ENCODE results near the gene PDRG1. TPM values are rescaled to one million over a fixed set of nuclear protein-coding genes. Genes with fewer than 3 reads are reported as not detected.

The PDRG1 gene
- total RNA-seq, 1 donor: 2.2 TPM

DNA sequence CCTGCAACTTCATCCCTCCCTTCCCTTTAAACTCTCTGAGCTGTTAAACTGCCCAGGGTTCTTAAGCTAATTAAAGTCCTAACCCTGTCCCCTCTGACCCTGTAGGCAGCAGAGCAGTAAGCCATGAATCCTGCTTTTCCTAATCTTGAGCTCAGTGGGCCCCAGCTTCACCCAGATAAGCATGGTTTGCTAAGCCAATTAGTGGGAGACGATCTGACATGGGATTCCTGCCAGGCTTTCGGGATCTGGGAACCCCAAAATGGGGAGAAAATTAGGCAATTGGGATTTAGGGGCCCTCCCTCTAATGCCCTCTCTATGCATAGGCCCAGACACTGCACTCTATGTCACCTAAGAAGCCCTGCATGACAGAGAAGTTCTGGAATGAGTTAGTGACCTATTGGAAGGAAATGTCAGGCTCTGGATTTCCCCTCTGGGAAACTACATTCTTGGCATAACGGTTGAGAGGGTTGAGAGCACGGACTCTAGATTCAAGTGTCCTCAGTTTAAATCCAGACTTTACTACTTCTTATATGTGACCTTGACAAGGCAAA is 20.7 kb upstream of the PDRG1 start:
- Histone ChIP-seq H3K27me3 (ENCODE audit: insufficient read depth, low read length) (peaks cover 30% of the 10 kb centered on the region), H3K4me2 (ENCODE audit: insufficient read depth, low read length) (no peak overlapping the region), H2AFZ (ENCODE audit: low read length) (no peak overlapping the region), H3K27ac (ENCODE audit: low read depth, low read length) (no peak overlapping the region), H3K36me3 (ENCODE audit: insufficient read depth, low read length) (no peaks in the 10 kb centered on the region), H3K9me3 (ENCODE audit: low read depth, low read length) (no peaks in the 10 kb centered on the region), H3K79me2 (ENCODE audit: insufficient read depth, low read length) (no peaks in the 10 kb centered on the region), H4K20me1 (ENCODE audit: insufficient read depth, low read length) (no peaks in the 10 kb centered on the region), H3K4me3 (ENCODE audit: insufficient read depth, low read length) (no peak overlapping the region), H3K4me1 (ENCODE audit: insufficient read depth, low read length) (no peaks in the 10 kb centered on the region)
- TF ChIP-seq, protein P1, sequence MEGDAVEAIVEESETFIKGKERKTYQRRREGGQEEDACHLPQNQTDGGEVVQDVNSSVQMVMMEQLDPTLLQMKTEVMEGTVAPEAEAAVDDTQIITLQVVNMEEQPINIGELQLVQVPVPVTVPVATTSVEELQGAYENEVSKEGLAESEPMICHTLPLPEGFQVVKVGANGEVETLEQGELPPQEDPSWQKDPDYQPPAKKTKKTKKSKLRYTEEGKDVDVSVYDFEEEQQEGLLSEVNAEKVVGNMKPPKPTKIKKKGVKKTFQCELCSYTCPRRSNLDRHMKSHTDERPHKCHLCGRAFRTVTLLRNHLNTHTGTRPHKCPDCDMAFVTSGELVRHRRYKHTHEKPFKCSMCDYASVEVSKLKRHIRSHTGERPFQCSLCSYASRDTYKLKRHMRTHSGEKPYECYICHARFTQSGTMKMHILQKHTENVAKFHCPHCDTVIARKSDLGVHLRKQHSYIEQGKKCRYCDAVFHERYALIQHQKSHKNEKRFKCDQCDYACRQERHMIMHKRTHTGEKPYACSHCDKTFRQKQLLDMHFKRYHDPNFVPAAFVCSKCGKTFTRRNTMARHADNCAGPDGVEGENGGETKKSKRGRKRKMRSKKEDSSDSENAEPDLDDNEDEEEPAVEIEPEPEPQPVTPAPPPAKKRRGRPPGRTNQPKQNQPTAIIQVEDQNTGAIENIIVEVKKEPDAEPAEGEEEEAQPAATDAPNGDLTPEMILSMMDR (IDR thresholded peaks at IDR 0.05; ENCODE audit: extremely low read depth, low read depth, low read length): no peak
- DNase-seq (ENCODE audit: insufficient read length, low spot score, missing footprints): no peak

DNA sequence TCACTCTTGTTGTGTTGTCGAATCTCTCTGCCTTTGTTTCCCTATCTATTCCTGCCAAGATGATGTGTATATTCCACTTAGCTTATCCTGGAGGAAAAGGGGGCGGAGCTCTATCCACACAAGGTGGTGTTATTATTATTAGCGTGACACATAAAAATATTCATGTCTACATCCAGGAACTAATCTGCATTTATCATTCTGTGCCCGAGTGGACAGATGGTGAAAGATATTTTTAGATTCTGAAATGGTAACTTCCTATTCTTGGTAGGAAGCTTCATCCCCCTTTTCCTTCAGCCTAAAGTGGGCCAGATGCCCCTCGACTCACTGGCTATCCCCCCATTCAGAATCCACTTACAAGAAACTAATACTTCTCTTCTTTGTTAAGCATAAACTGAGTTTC is 18.1 kb upstream of the PDRG1 start:
- TF ChIP-seq, protein P1 (IDR thresholded peaks at IDR 0.05; ENCODE audit: extremely low read depth, low read depth, low read length): no peak

DNA sequence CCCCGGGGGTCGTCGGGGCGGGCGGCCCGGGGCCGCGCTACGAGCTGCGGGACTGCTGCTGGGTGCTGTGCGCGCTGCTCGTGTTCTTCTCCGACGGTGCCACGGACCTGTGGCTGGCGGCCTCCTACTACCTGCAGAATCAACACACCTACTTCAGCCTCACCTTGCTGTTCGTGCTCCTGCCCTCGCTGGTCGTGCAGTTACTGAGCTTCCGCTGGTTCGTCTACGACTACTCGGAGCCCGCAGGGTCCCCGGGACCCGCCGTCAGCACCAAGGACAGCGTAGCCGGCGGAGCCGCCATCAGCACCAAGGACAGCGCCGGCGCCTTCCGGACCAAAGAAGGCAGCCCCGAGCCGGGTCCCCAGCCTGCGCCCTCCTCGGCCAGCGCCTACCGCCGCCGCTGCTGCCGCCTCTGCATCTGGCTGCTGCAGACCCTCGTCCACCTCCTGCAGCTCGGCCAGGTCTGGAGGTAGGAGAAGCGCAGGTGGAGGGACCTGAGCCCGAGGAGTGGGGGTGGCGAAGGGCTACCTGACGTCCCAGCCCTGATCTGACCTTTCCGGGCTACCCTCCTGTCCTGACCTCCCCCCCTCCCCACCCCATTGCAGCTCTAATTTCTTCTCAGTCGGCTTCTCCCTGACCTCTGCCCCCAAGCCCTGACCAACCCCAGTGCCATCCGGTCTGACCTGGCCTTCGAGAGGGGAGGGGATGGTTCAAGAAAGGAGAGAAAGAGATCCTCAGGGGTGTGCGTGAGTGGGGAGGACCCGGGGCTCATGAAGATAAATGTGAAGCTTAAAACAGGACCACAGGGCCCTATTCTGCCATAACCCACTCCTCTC is 16.7 kb upstream of the PDRG1 start:
- peak; percentile 98 for DNase-seq (ENCODE audit: insufficient read length, low spot score, missing footprints)
- Histone ChIP-seq H4K20me1 (ENCODE audit: insufficient read depth, low read length) (peaks cover 3% of the 10 kb centered on the region), H3K9me3 (ENCODE audit: low read depth, low read length) (no peaks in the 10 kb centered on the region), H3K4me3 (ENCODE audit: insufficient read depth, low read length) (no peak overlapping the region), H3K27me3 (ENCODE audit: insufficient read depth, low read length) (peaks cover 30% of the 10 kb centered on the region), H3K27ac (ENCODE audit: low read depth, low read length) (no peak overlapping the region), H3K4me2 (ENCODE audit: insufficient read depth, low read length) (no peak overlapping the region), H3K4me1 (ENCODE audit: insufficient read depth, low read length) (no peaks in the 10 kb centered on the region), H3K36me3 (ENCODE audit: insufficient read depth, low read length) (no peaks in the 10 kb centered on the region), H2AFZ (ENCODE audit: low read length) (no peak overlapping the region), H3K79me2 (ENCODE audit: insufficient read depth, low read length) (no peaks in the 10 kb centered on the region)
- TF ChIP-seq, protein P1 (IDR thresholded peaks at IDR 0.05; ENCODE audit: extremely low read depth, low read depth, low read length): no peak

More for the DNA sequence above, 18.1 kb upstream of the PDRG1 start:
- Histone ChIP-seq H3K27ac (ENCODE audit: low read depth, low read length) (no peak overlapping the region), H3K4me3 (ENCODE audit: insufficient read depth, low read length) (no peak overlapping the region), H3K4me1 (ENCODE audit: insufficient read depth, low read length) (no peaks in the 10 kb centered on the region), H4K20me1 (ENCODE audit: insufficient read depth, low read length) (peaks cover 3% of the 10 kb centered on the region), H3K9me3 (ENCODE audit: low read depth, low read length) (no peaks in the 10 kb centered on the region), H3K4me2 (ENCODE audit: insufficient read depth, low read length) (no peak overlapping the region), H3K36me3 (ENCODE audit: insufficient read depth, low read length) (no peaks in the 10 kb centered on the region), H3K79me2 (ENCODE audit: insufficient read depth, low read length) (no peaks in the 10 kb centered on the region), H3K27me3 (ENCODE audit: insufficient read depth, low read length) (peaks cover 29% of the 10 kb centered on the region), H2AFZ (ENCODE audit: low read length) (no peak overlapping the region)
- DNase-seq (ENCODE audit: insufficient read length, low spot score, missing footprints): no peak

DNA sequence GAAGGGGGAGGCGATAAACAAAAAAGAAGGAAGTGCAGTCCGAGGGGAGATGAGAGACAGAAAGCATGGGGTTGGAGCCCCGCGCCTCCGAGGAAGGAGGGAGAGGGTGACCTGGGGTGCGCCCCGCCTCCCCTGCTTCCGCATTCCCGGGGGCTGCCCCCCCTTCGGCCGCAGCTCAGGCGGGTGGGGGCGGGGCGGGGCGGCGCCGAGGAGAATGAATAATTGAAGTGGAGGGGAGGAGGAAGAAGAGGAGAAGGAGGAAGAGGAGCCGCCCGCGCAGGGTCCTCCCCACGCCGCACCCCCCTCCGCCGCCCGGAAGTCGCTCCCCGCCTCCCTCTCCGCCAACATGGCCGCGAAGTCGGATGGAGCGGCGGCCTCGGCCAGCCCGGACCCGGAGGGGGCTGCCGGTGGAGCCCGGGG is 16.0 kb upstream of the PDRG1 start, which contains the start of gene XKR7:
TSS of gene XKR7 (plus strand) at position 322 of the 420 bp plus-strand sequence. CDS start at position 347, 25 bp downstream.
- peaks cover 30% of the 10 kb centered on the region for H3K27me3 ChIP-seq (ENCODE audit: insufficient read depth, low read length)
- no peak for DNase-seq (ENCODE audit: insufficient read length, low spot score, missing footprints)
- no peak within 1 kb of the TSS for H3K4me3 ChIP-seq (ENCODE audit: insufficient read depth, low read length)
- H4K20me1 ChIP-seq (ENCODE audit: insufficient read depth, low read length): peaks cover 3% of the 10 kb centered on the region
- H3K4me1 ChIP-seq (ENCODE audit: insufficient read depth, low read length): no peaks in the 10 kb centered on the region
- no peak within 1 kb of the TSS for H3K27ac ChIP-seq (ENCODE audit: low read depth, low read length)
- no peaks in the 10 kb centered on the region for H3K79me2 ChIP-seq (ENCODE audit: insufficient read depth, low read length)
- H3K36me3 ChIP-seq (ENCODE audit: insufficient read depth, low read length): no peaks in the 10 kb centered on the region
- H2AFZ ChIP-seq (ENCODE audit: low read length): no peak within 1 kb of the TSS
- H3K9me3 ChIP-seq (ENCODE audit: low read depth, low read length): no peaks in the 10 kb centered on the region
- no peak within 1 kb of the TSS for H3K4me2 ChIP-seq (ENCODE audit: insufficient read depth, low read length)
- TF ChIP-seq, protein P1 (IDR thresholded peaks at IDR 0.05; ENCODE audit: extremely low read depth, low read depth, low read length): no peak

All from osteoblast (primary cell).